Mesendoderm (in vitro differentiated cells): ENCODE measurements around the gene TRAPPC11.

ENCODE experiments used
- DNase-seq: peaks from one replicate; pipeline ENCODE4 v3.0.0; 2013
- H2AK5ac ChIP-seq: 2 replicates; pipeline ENCODE4 v1.6.1; 2013; ENCODE audit warnings: low read length, inconsistent platforms
- H2BK120ac ChIP-seq: 2 replicates; pipeline ENCODE4 v1.6.1; 2013; ENCODE audit warnings: low read depth, mild to moderate bottlenecking, low read length, moderate library complexity, mixed read lengths
- H2BK15ac ChIP-seq: replicated peaks from 2 replicates; pipeline ENCODE4 v1.6.1; 2013; ENCODE audit warnings: low read depth, mild to moderate bottlenecking, moderate library complexity
- H2BK5ac ChIP-seq: 2 replicates; pipeline ENCODE4 v1.6.1; 2013; ENCODE audit warnings: low read length, inconsistent platforms
- H3K18ac ChIP-seq: 2 replicates; pipeline ENCODE4 v1.6.1; 2013; ENCODE audit warnings: mild to moderate bottlenecking, low read length, mixed read lengths
- H3K23ac ChIP-seq: one replicate; pipeline ENCODE4 v1.6.1; 2013; ENCODE audit warnings: low read length
- H3K27ac ChIP-seq: 2 replicates; pipeline ENCODE4 v1.5.1; 2013; ENCODE audit warnings: low read depth, mild to moderate bottlenecking, inconsistent platforms, low read length, moderate library complexity
- H3K27me3 ChIP-seq: 2 replicates; pipeline ENCODE4 v1.6.1; 2013; ENCODE audit warnings: low read length, control low read depth, mild to moderate bottlenecking, inconsistent platforms; ENCODE audit not compliant: insufficient read depth, poor library complexity
- H3K36me3 ChIP-seq: 2 replicates; pipeline ENCODE4 v1.6.1; 2013; ENCODE audit warnings: low read length, inconsistent platforms; ENCODE audit not compliant: control insufficient read depth, insufficient read depth
- H3K4ac ChIP-seq: one replicate; pipeline ENCODE4 v1.6.1; 2013; ENCODE audit warnings: low read depth, mild to moderate bottlenecking, low read length, moderate library complexity
- H3K4me1 ChIP-seq: 2 replicates; pipeline ENCODE4 v1.6.1; 2013; ENCODE audit warnings: low read depth, low read length, inconsistent platforms; ENCODE audit not compliant: control insufficient read depth
- H3K4me2 ChIP-seq: 2 replicates; pipeline ENCODE4 v1.6.1; 2013; ENCODE audit warnings: low read length
- H3K4me3 ChIP-seq: 2 replicates; pipeline ENCODE4 v1.5.1; 2013; ENCODE audit warnings: mild to moderate bottlenecking, low read length
- H3K56ac ChIP-seq: one replicate; pipeline ENCODE4 v1.6.1; 2013; ENCODE audit warnings: low read length
- H3K79me1 ChIP-seq: 2 replicates; pipeline ENCODE4 v1.6.1; 2013; ENCODE audit warnings: low read length, inconsistent platforms
- H3K79me2 ChIP-seq: 2 replicates; pipeline ENCODE4 v1.6.1; 2013; ENCODE audit warnings: mild to moderate bottlenecking, low read length; ENCODE audit not compliant: control insufficient read depth, insufficient read depth
- H3K9ac ChIP-seq: 2 replicates; pipeline ENCODE4 v1.6.1; 2013; ENCODE audit warnings: low read length, inconsistent platforms
- H4K5ac ChIP-seq: one replicate; pipeline ENCODE4 v1.6.1; 2013; ENCODE audit warnings: low read length
- H4K8ac ChIP-seq: one replicate; pipeline ENCODE4 v1.6.1; 2013; ENCODE audit warnings: low read depth, mild to moderate bottlenecking, control low read depth, low read length, moderate library complexity
- WGBS: extraction: QIAGEN DNeasy Blood & Tissue Kit; methylation state at CpG from one replicate; pipeline ENCODE4 v1.1.7; 2013; ENCODE audit warnings: low lambda C conversion rate, missing lambda C conversion rate; ENCODE audit not compliant: insufficient coverage; ENCODE audit errors: extremely low coverage; 5-methylcytosine and 5-hydroxymethylcytosine counted together

TRAPPC11 gene

GRCh38 chr4:183617075-183617474 is 42.0 kb upstream of the TRAPPC11 start:
- Histone ChIP-seq H3K23ac (no peak overlapping the region), H3K4me1 (no peaks in the 10 kb centered on the region), H2BK15ac (no peak overlapping the region), H3K4me2 (no peak overlapping the region), H3K4ac (no peak overlapping the region), H3K36me3 (no peaks in the 10 kb centered on the region), H3K9ac (no peak overlapping the region), H4K5ac (no peak overlapping the region), H3K18ac (no peak overlapping the region), H3K4me3 (no peak overlapping the region), H3K27ac (no peak overlapping the region), H4K8ac (no peak overlapping the region), H2AK5ac (no peak overlapping the region), H3K79me1 (no peaks in the 10 kb centered on the region), H3K27me3 (no peaks in the 10 kb centered on the region), H2BK120ac (no peak overlapping the region), H3K56ac (no peak overlapping the region), H3K79me2 (no peaks in the 10 kb centered on the region), H2BK5ac (no peak overlapping the region)
- no CpG with 5 or more reads among the region's 2 CpGs for WGBS
- no peak for DNase-seq

- no peak overlapping the region for H3K18ac ChIP-seq
- WGBS, result no CpG with 5 or more reads among the region's 4 CpGs
- H3K4me1 ChIP-seq, result no peaks in the 10 kb centered on the region
- no peak overlapping the region for H3K56ac ChIP-seq
- no peak overlapping the region for H2BK5ac ChIP-seq
- H3K4me3 ChIP-seq, result no peak overlapping the region
- H3K79me2 ChIP-seq, result no peaks in the 10 kb centered on the region
- H3K27me3 ChIP-seq, result no peaks in the 10 kb centered on the region
- no peaks in the 10 kb centered on the region for H3K36me3 ChIP-seq
- no peak overlapping the region for H3K4me2 ChIP-seq
- DNase-seq, result no peak
- no peaks in the 10 kb centered on the region for H3K79me1 ChIP-seq
- no peak overlapping the region for H3K4ac ChIP-seq
- no peak overlapping the region for H3K27ac ChIP-seq
- H2AK5ac ChIP-seq, result no peak overlapping the region
- H2BK15ac ChIP-seq, result no peak overlapping the region
- H2BK120ac ChIP-seq, result no peak overlapping the region
- H4K8ac ChIP-seq, result no peak overlapping the region
- H4K5ac ChIP-seq, result no peak overlapping the region
- H3K23ac ChIP-seq, result no peak overlapping the region
- H3K9ac ChIP-seq, result no peak overlapping the region
These were observed 40.4 kb upstream of the TRAPPC11 start for GRCh38 chr4:183618681-183619080.

- Histone ChIP-seq H3K4me1 (no peaks in the 10 kb centered on the region), H2AK5ac (no peak overlapping the region), H3K27ac (no peak overlapping the region), H3K4me2 (no peak overlapping the region), H3K79me1 (no peaks in the 10 kb centered on the region), H3K18ac (no peak overlapping the region), H2BK120ac (no peak overlapping the region), H3K23ac (no peak overlapping the region), H4K8ac (no peak overlapping the region), H3K4ac (no peak overlapping the region), H3K56ac (no peak overlapping the region), H4K5ac (no peak overlapping the region), H3K79me2 (no peaks in the 10 kb centered on the region), H3K4me3 (no peak overlapping the region), H2BK5ac (no peak overlapping the region), H2BK15ac (no peak overlapping the region), H3K27me3 (no peaks in the 10 kb centered on the region), H3K36me3 (no peaks in the 10 kb centered on the region), H3K9ac (no peak overlapping the region)
- no peak for DNase-seq
- no CpG with 5 or more reads among the region's 2 CpGs for WGBS
These were observed 38.7 kb upstream of the TRAPPC11 start for GRCh38 chr4:183620421-183620820.

- Histone ChIP-seq H2BK5ac (no peak overlapping the region), H3K27ac (no peak overlapping the region), H3K18ac (no peak overlapping the region), H3K4me2 (no peak overlapping the region), H2BK15ac (no peak overlapping the region), H3K56ac (no peak overlapping the region), H4K5ac (no peak overlapping the region), H3K4me3 (no peak overlapping the region), H3K36me3 (no peaks in the 10 kb centered on the region), H3K9ac (no peak overlapping the region), H3K4me1 (no peaks in the 10 kb centered on the region), H3K23ac (no peak overlapping the region), H2BK120ac (no peak overlapping the region), H4K8ac (no peak overlapping the region), H3K79me2 (no peaks in the 10 kb centered on the region), H3K27me3 (no peaks in the 10 kb centered on the region), H2AK5ac (no peak overlapping the region), H3K4ac (no peak overlapping the region), H3K79me1 (no peaks in the 10 kb centered on the region)
- no peak for DNase-seq
- WGBS, result no CpG with 5 or more reads among the region's 1 CpG
These were observed 37.2 kb upstream of the TRAPPC11 start for GRCh38 chr4:183621875-183622274.

GRCh38 chr4:183624548-183624947 is 34.5 kb upstream of the TRAPPC11 start:
- DNase-seq, result no peak
- H3K4me1 ChIP-seq, result no peaks in the 10 kb centered on the region
- no peaks in the 10 kb centered on the region for H3K27me3 ChIP-seq
- no peak overlapping the region for H2AK5ac ChIP-seq
- H3K4ac ChIP-seq, result no peak overlapping the region
- no peak overlapping the region for H4K5ac ChIP-seq
- H3K27ac ChIP-seq, result no peak overlapping the region
- H2BK15ac ChIP-seq, result no peak overlapping the region
- H3K23ac ChIP-seq, result no peak overlapping the region
- no peak overlapping the region for H3K9ac ChIP-seq
- no peak overlapping the region for H3K4me2 ChIP-seq
- no peak overlapping the region for H3K4me3 ChIP-seq
- H3K79me2 ChIP-seq, result no peaks in the 10 kb centered on the region
- H3K36me3 ChIP-seq, result no peaks in the 10 kb centered on the region
- no peak overlapping the region for H3K18ac ChIP-seq
- no peak overlapping the region for H2BK120ac ChIP-seq
- no CpG with 5 or more reads among the region's 6 CpGs for WGBS
- no peak overlapping the region for H3K56ac ChIP-seq
- no peaks in the 10 kb centered on the region for H3K79me1 ChIP-seq
- H4K8ac ChIP-seq, result no peak overlapping the region
- H2BK5ac ChIP-seq, result no peak overlapping the region

- Histone ChIP-seq H3K18ac (no peak overlapping the region), H3K56ac (no peak overlapping the region), H2AK5ac (no peak overlapping the region), H3K36me3 (no peaks in the 10 kb centered on the region), H3K23ac (no peak overlapping the region), H2BK5ac (no peak overlapping the region), H3K4me1 (no peaks in the 10 kb centered on the region), H2BK120ac (no peak overlapping the region), H3K27ac (no peak overlapping the region), H3K79me2 (no peaks in the 10 kb centered on the region), H4K5ac (no peak overlapping the region), H3K4me2 (no peak overlapping the region), H3K4ac (no peak overlapping the region), H3K4me3 (no peak overlapping the region), H4K8ac (no peak overlapping the region), H2BK15ac (no peak overlapping the region), H3K79me1 (no peaks in the 10 kb centered on the region), H3K27me3 (no peaks in the 10 kb centered on the region), H3K9ac (no peak overlapping the region)
- no CpG with 5 or more reads among the region's 6 CpGs for WGBS
- DNase-seq, result no peak
These were observed 32.9 kb upstream of the TRAPPC11 start for GRCh38 chr4:183626168-183626567.
